GM12873 (cell line): Measurements from ENCODE around the gene WWOX.

Experiments used
- TF ChIP-seq, protein P1 (sequence below): IDR thresholded peaks from 2 replicates; pipeline ENCODE4 v1.5.1; 2012; ENCODE audit warnings: low read depth, mild to moderate bottlenecking, moderate library complexity, low read length, control low read depth; ENCODE audit not compliant: insufficient read depth; ENCODE audit errors: missing control alignments

The WWOX gene

DNA sequence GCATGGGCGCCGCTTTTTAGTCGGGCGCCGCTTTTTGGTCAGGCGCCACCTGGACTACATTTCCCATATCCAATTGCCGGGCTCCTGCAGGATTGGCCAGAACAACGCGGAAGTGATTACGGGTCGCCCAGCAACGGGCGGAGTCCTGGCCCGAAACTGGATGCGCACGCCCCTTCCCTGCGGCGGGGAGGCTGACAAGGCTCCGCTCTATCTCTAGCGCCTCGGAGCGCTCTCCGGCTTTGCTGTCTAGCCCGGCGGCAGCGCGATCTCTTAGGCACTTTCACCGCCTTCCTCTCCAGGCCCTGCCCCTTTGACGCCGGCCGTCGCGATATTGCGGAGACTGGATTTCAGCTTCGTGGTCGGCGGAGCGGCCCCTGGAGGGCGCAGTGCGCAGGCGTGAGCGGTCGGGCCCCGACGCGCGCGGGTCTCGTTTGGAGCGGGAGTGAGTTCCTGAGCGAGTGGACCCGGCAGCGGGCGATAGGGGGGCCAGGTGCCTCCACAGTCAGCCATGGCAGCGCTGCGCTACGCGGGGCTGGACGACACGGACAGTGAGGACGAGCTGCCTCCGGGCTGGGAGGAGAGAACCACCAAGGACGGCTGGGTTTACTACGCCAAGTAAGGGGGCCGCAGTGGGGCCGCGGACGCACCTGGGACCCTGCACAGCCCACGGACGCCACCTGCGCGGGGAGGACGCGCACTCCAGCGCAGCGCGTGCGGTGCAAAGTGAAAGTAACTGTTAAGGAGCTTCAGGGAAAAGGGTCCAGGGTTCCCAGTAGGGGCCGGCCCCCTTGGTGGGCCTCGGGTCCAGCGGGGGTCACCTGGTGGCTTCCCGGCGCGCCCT lies at the start of gene WWOX:
Gene WWOX (plus strand): TSS at position 384 of the 841 bp plus-strand sequence.
- TF ChIP-seq, protein P1, sequence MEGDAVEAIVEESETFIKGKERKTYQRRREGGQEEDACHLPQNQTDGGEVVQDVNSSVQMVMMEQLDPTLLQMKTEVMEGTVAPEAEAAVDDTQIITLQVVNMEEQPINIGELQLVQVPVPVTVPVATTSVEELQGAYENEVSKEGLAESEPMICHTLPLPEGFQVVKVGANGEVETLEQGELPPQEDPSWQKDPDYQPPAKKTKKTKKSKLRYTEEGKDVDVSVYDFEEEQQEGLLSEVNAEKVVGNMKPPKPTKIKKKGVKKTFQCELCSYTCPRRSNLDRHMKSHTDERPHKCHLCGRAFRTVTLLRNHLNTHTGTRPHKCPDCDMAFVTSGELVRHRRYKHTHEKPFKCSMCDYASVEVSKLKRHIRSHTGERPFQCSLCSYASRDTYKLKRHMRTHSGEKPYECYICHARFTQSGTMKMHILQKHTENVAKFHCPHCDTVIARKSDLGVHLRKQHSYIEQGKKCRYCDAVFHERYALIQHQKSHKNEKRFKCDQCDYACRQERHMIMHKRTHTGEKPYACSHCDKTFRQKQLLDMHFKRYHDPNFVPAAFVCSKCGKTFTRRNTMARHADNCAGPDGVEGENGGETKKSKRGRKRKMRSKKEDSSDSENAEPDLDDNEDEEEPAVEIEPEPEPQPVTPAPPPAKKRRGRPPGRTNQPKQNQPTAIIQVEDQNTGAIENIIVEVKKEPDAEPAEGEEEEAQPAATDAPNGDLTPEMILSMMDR, result peak; percentile 83

DNA sequence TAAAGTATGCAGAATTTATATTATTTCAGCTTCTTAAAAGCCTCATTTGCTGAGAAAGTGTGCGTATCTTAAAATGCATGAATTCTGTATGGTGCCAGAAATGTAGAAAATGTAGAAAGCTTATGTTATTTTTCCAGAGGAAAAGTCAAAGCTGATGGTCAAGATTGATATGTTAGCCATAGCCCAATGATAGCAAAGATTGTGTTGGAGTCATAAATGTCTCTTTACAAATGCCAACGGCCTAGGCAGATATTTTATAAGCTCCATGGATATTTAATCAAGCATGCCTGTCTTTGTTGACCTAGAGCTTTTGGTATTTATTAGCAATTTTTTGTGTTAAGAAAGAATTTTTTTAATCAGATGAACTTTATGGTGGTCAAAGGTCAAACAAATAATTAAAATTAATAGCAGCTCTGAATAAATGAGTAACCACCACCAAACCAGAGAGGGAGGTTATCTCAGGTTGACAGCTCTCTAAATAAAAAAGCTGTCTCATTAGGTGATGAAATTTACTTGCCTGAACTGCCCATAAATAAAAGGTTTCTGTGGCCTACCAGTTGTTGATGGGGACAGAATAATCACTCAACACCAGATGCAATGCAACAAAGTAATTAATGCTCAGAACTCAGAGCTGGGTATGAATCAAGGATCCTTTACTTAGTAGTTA lies 48.6 kb upstream of the WWOX start:
- TF ChIP-seq, protein P1, result no peak

DNA sequence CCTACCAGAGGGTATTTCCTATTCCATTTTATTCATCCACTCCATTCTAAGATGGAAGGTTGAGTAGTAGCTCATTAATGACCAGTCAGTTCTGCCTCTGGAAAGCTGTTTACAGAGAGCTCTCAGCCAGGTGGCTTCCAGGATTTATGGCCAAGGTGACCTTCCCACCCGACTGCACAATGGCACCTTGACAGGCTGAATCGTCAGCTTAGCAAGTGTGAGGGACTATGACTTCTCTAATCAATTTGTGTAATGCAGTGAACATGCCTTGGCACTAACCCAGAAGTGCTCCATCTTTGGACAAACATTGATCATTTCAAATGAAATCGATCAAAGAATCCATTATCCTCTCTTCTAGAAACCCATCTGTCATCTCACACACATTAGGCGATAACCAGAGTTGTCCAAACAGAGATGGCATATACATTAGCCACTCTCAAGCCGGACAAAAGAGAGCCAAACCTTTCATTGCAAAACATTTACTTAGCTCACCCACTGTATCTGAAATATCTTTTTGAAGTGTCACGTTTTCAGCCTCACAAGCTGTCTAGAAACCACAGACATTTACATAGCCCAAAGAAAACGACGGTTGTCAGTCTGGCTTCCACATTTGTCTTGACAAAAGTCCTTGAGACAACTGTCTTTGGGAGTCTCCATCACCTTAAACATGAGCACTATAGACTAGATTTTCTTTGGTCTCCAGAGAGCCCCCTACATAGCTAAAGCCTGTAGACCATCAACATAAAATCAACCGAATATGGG lies 41.5 kb upstream of the WWOX start:
- TF ChIP-seq, protein P1, result no peak

DNA sequence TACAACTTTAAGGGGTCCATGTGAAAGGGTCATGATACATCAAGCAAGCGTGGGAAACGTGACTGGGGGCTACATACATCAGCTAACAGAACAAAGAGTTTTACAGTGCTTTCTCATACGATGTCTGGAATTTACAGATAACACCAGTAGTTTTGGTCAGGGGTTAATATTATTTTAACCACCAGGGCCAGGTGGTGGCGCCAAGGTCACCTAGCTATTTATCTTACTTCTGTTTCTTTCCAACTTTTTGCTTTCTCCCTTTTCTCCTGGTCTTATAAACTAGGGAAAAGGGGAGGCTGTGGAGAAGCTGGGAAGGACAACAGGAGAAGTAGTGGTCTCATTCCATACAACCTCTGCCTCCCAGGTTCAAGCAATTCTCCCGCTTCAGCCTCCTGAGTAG lies 39.2 kb upstream of the WWOX start:
- TF ChIP-seq, protein P1, result no peak

DNA sequence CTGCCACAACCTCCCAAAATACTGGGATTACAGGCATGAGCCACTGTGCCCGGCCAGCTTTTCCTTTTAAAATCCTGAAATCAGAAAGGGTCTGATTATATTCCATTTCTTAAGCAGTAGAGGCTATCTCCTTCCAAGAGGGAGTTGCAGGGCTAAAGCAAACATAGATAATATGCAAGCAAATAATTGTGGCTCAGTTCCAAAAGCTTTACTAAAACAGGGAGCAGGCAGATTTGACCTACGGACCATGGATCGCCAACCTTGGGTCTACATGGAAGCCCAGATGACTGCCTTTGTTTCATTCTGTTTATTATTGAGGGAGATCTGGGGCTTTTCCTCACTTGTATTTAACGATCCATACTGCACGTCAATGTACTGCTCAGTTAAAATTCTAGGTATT lies 38.6 kb upstream of the WWOX start:
- TF ChIP-seq, protein P1, result no peak

DNA sequence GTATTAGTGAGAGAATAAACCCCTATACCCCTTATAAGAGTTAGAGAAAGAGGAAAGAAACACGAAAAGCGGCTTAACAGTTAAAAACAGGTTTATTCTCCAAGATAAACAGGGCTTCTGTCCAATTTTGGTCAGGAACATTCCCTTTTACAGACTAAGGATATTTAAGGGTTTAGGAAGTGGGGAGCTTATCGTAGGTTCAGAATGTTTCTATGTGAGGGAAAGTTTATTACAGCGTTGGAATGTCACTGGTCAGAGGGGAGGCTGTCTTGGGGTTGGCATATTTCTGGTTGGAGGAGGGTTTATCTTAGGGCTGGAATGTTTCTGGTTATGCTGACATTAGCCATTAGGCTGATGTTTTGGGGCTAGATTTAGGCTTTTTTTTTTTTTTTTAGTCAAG lies 34.1 kb upstream of the WWOX start:
- TF ChIP-seq, protein P1, result no peak

DNA sequence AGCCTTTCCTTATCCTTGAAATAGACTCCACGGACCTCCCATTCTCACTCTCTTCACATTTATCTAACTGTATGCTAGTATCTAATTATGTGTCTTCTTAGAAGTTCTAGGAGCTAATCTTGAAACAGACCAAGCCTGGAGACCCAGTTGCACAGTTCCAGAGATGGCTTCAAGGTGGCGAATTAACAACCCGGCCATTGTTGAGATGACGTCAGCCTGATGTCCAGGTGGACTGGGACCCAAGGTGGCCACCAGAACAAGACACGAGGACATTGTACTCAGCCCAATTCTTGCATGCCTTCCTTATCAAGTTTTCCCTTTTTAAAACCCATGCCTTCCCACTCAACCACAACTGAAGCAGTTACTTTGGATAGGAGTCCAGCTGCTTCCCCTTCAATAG lies 29.5 kb upstream of the WWOX start:
- TF ChIP-seq, protein P1, result no peak
